B cell (primary cell): ENCODE measurements around the gene PNKD. TPM values are rescaled to one million over a fixed set of nuclear protein-coding genes. Genes with fewer than 3 reads are reported as not detected.

ENCODE experiments used
- ATAC-seq: fragments of 200-7000 bp; cut with Tn5 transposase; one replicate; pipeline ENCODE4 v1.10.0; 2021; ENCODE audit warnings: low read depth, mild to moderate bottlenecking, moderate number of reproducible peaks, moderate library complexity
- CTCF ChIA-PET: fragments of 350-600 bp; sonication (Branson Sonifier 250); formaldehyde crosslinking; loops from one replicate; lab custom pipeline; 2021; ENCODE audit warnings: antibody characterized with exemption, inconsistent platforms; lab: Charles Lee
- POLR2A ChIA-PET: fragments of 350-600 bp; sonication (Branson Sonifier 250); formaldehyde crosslinking; loops from one replicate; lab custom pipeline; 2021; ENCODE audit warnings: antibody characterized with exemption; lab: Charles Lee
- DNase-seq: peaks from one replicate; pipeline ENCODE4 v3.0.0; 2013
- H2AFZ ChIP-seq: 2 replicates; pipeline ENCODE4 v1.6.1; 2012; ENCODE audit warnings: mild to moderate bottlenecking, low read depth, low read length; ENCODE audit not compliant: insufficient read depth, poor library complexity, severe bottlenecking
- H3K27ac ChIP-seq, 2 donors: 1 replicate in 1 of 2; 2 replicates in 1 of 2; pipeline ENCODE4 v1.5.1; 2012 to 2013; ENCODE audit warnings: low read length in 2 of 2, mild to moderate bottlenecking in 2 of 2, moderate library complexity in 1 of 2
- H3K27me3 ChIP-seq, 4 experiments: fragments of 200-600 bp in 1 of 4; sonication (generic) in 1 of 4; replicated peaks in 1 of 4; 1 replicate in 2 of 4; 2 replicates in 2 of 4; pipeline versions ENCODE4 v1.6.1 to v1.7.0; 2013 to 2016; ENCODE audit warnings: low read length in 3 of 4, mild to moderate bottlenecking in 2 of 4, mixed read lengths in 1 of 4, moderate library complexity in 1 of 4; ENCODE audit not compliant: insufficient read depth in 4 of 4, control insufficient read depth in 3 of 4; ENCODE audit errors: control extremely low read depth in 1 of 4
- H3K36me3 ChIP-seq, 2 experiments: replicated peaks in 1 of 2; 1 replicate in 1 of 2; 2 replicates in 1 of 2; pipeline versions ENCODE4 v1.6.1 to v1.7.1; 2013; ENCODE audit warnings: low read length in 1 of 2; ENCODE audit not compliant: insufficient read depth in 2 of 2, control insufficient read depth in 1 of 2; ENCODE audit errors: control extremely low read depth in 1 of 2, extremely low read depth in 1 of 2
- H3K4me1 ChIP-seq, 2 donors: fragments of 200-600 bp in 1 of 2; sonication (generic) in 1 of 2; 1 replicate in 1 of 2; 2 replicates in 1 of 2; pipeline versions ENCODE4 v1.5.1 to v1.6.1; 2013 to 2017; ENCODE audit warnings: low read length in 2 of 2; ENCODE audit not compliant: control insufficient read depth in 2 of 2, insufficient read depth in 2 of 2
- H3K4me2 ChIP-seq: replicated peaks from 2 replicates; pipeline ENCODE3; 2012; ENCODE audit warnings: mild to moderate bottlenecking, low read depth, low read length; ENCODE audit not compliant: poor library complexity, severe bottlenecking
- H3K4me3 ChIP-seq, 5 experiments: fragments of 200-600 bp in 1 of 5; sonication (generic) in 1 of 5; 1 replicate in 3 of 5; 2 replicates in 2 of 5; pipeline versions ENCODE4 v1.5.1 to v1.7.0; 2011 to 2016; ENCODE audit warnings: low read length in 4 of 5, mild to moderate bottlenecking in 4 of 5, low read depth in 2 of 5, control low read depth in 1 of 5, moderate library complexity in 1 of 5; ENCODE audit not compliant: insufficient read depth in 1 of 5; ENCODE audit errors: control extremely low read depth in 1 of 5, extremely low read depth in 1 of 5
- H3K79me2 ChIP-seq: fragments of 200-600 bp; sonication (generic); one replicate; pipeline ENCODE4 v1.6.0; 2016; ENCODE audit warnings: low read length; ENCODE audit not compliant: control insufficient read depth, insufficient read depth
- H3K9ac ChIP-seq: fragments of 200-600 bp; sonication (generic); 2 replicates; pipeline ENCODE4 v1.6.1; 2017; ENCODE audit warnings: mild to moderate bottlenecking, low read length, moderate library complexity
- H3K9me3 ChIP-seq, 3 donors: one replicate each; pipeline versions ENCODE4 v1.6.1 to v1.7.1; 2013; ENCODE audit warnings: low read length in 2 of 3; ENCODE audit not compliant: control insufficient read depth in 2 of 3, insufficient read depth in 1 of 3; ENCODE audit errors: control extremely low read depth in 1 of 3
- H4K20me1 ChIP-seq: 2 replicates; pipeline ENCODE4 v1.6.0; 2012; ENCODE audit warnings: mild to moderate bottlenecking, low read length; ENCODE audit not compliant: insufficient read depth, control insufficient read depth, poor library complexity, severe bottlenecking
- H3K27ac Mint-ChIP-seq: one replicate; pipeline ENCODE4 v1.8.0; 2021; ENCODE audit warnings: mixed read lengths
- H3K27me3 Mint-ChIP-seq: one replicate; pipeline ENCODE4 v1.8.0; 2021; ENCODE audit warnings: mixed read lengths
- H3K4me1 Mint-ChIP-seq: one replicate; pipeline ENCODE4 v1.8.0; 2021; ENCODE audit warnings: mixed read lengths
- H3K4me3 Mint-ChIP-seq: one replicate; pipeline ENCODE4 v1.8.0; 2021; ENCODE audit warnings: mixed read lengths
- H3K9me3 Mint-ChIP-seq: one replicate; pipeline ENCODE4 v1.8.0; 2022; ENCODE audit warnings: mixed read lengths; ENCODE audit not compliant: insufficient read depth
- EZH2 ChIP-seq: IDR thresholded peaks from 2 replicates; pipeline ENCODE4 v1.6.1; 2012; ENCODE audit warnings: borderline replicate concordance, low read depth, mild to moderate bottlenecking, moderate library complexity, low read length; ENCODE audit not compliant: insufficient read depth, poor library complexity, severe bottlenecking
- WGBS: methylation state at CpG from one replicate; pipeline ENCODE4 v1.1.5; 2013; ENCODE audit warnings: missing lambda C conversion rate; ENCODE audit not compliant: insufficient coverage; 5-methylcytosine and 5-hydroxymethylcytosine counted together
- intact Hi-C: fragments of 100-400 bp; cut with micrococcal nuclease; formaldehyde crosslinking; loops from one replicate; pipeline ENCODE4 v1.10.0; 2022
- polyA plus RNA-seq: library from polyadenylated mRNA; depleted of rRNA; stranded (reverse); fragments of >200 nt; gene quantifications from 2 replicates; pipeline ENCODE4 v1.2.3, GENCODE V29; 2012
- total RNA-seq, 2 donors: library from RNA; stranded (reverse); fragments of 120-200 nt in 1 of 2; gene quantifications; 1 replicate in 1 of 2; 2 replicates in 1 of 2; pipeline versions ENCODE4 v1.2.3 to v1.2.4, GENCODE V29; 2013 to 2022
- TF ChIP-seq, protein P1 (sequence below): fragments of 200-600 bp; IDR thresholded peaks from one replicate; pipeline ENCODE4 v1.8.0; 2022; ENCODE audit warnings: antibody characterized with exemption, mild to moderate bottlenecking

Gene PNKD
- total and polyA plus RNA-seq, 2 donors (not counting 1 experiment from before 2014, with no cell fraction given) = 29.7 to 55.8 TPM

- 89% methylated on average over 7 of the region's 9 CpGs for WGBS
- Histone ChIP-seq H2AFZ (no peak overlapping the region), H3K4me1 (peaks cover 6 to 7% of the 10 kb centered on the region in 2 donors), H3K9me3 (peaks cover 0 to 5% (median 0%) of the 10 kb centered on the region in 3 donors), H3K79me2 (no peaks in the 10 kb centered on the region), H3K4me3 (no peak overlapping the region), H3K9ac (no peak overlapping the region), H3K36me3 (no peaks in the 10 kb centered on the region), H3K27me3 (peaks cover 0 to 16% (median 0%) of the 10 kb centered on the region in 4 experiments), H3K4me2 (no peak overlapping the region), H3K27ac (no peak overlapping the region), H4K20me1 (no peaks in the 10 kb centered on the region)
- intact Hi-C loops = no loop called here
- Mint-ChIP-seq H3K4me1 (peaks cover 16% of the 10 kb centered on the region), H3K27me3 (peaks cover 2% of the 10 kb centered on the region), H3K27ac (no peak overlapping the region), H3K4me3 (no peak overlapping the region), H3K9me3 (no peaks in the 10 kb centered on the region)
- POLR2A ChIA-PET = no interaction called here
- DNase-seq (no peak), ATAC-seq (no peak)
- CTCF ChIA-PET = interaction anchor here (1.1 kb wide), 1 partner anchor 94 kb away, joined by 3 read pairs; no protein-coding TSS in a partner anchor
- no peak for TF ChIP-seq EZH2
- TF ChIP-seq, protein P1, sequence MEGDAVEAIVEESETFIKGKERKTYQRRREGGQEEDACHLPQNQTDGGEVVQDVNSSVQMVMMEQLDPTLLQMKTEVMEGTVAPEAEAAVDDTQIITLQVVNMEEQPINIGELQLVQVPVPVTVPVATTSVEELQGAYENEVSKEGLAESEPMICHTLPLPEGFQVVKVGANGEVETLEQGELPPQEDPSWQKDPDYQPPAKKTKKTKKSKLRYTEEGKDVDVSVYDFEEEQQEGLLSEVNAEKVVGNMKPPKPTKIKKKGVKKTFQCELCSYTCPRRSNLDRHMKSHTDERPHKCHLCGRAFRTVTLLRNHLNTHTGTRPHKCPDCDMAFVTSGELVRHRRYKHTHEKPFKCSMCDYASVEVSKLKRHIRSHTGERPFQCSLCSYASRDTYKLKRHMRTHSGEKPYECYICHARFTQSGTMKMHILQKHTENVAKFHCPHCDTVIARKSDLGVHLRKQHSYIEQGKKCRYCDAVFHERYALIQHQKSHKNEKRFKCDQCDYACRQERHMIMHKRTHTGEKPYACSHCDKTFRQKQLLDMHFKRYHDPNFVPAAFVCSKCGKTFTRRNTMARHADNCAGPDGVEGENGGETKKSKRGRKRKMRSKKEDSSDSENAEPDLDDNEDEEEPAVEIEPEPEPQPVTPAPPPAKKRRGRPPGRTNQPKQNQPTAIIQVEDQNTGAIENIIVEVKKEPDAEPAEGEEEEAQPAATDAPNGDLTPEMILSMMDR = no peak
Observed at GRCh38 chr2:218384975-218385374, 114.7 kb downstream of the PNKD start.

DNA sequence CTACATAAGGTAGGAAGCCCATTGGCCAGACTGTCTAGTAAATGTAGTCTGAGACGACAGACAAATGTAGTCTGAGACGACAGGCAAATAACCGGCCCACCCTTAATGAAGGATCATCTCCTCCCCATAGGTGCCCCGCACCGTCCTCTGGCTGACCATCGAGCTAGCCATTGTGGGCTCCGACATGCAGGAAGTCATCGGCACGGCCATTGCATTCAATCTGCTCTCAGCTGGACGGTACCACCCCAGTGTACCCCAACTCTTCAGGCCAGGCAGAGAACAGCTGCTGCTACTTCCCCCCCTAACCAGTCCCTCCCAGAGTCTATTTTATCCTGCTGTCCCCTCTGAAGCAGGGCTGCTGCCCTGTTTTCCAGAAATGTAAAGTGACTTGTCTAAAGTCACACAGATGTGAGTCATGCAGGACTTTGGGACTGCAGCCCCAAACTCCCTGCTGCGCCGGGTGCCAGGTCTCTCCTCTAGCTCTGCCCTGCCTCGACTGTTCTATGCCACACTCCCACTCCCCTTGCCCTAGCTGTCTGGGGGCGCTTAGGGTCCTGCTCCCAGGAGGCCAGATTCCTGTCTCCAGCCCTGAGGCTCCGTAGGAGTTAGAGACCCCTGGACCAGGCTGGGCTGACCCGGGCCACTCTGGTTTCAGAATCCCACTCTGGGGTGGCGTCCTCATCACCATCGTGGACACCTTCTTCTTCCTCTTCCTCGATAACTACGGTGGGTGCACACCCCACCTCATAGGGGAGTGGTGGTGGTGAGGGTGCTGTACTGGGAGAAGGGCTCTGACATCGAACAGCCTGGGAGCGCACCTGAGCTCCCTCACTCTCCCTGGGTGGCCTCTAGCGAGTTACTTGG is 116.4 kb downstream of the PNKD start:
- H3K27ac ChIP-seq = no peak overlapping the region
- ATAC-seq = no peak
- WGBS = 92% methylated on average over 17 of the region's 23 CpGs
- H4K20me1 ChIP-seq = no peaks in the 10 kb centered on the region
- H3K27me3 Mint-ChIP-seq = peaks cover 2% of the 10 kb centered on the region
- no peak overlapping the region for H3K27ac Mint-ChIP-seq
- DNase-seq = no peak
- no peaks in the 10 kb centered on the region for H3K9me3 Mint-ChIP-seq
- H3K4me3 Mint-ChIP-seq = peak overlapping the region; percentile 76
- H3K4me2 ChIP-seq = peak overlapping the region; percentile 77
- TF ChIP-seq EZH2 = no peak
- TF ChIP-seq, protein P1 = no peak
- no peaks in the 10 kb centered on the region for H3K79me2 ChIP-seq
- no peak overlapping the region for H3K4me3 ChIP-seq
- intact Hi-C loops = no loop called here
- H3K4me1 ChIP-seq = peaks cover 6 to 7% of the 10 kb centered on the region in 2 donors
- ChIA-PET POLR2A (interaction anchor here (0.7 kb wide), 1 partner anchor 70 kb away, joined by 5 read pairs; no protein-coding TSS in a partner anchor), CTCF (interaction anchor here (0.9 to 1.0 kb wide), 2 partner anchors 9 to 114 kb away, joined by 3 to 4 read pairs; no protein-coding TSS in a partner anchor)
- H3K9me3 ChIP-seq = peaks cover 0 to 5% (median 0%) of the 10 kb centered on the region in 3 donors
- H2AFZ ChIP-seq = peak overlapping the region; percentile 77
- H3K36me3 ChIP-seq = no peaks in the 10 kb centered on the region
- peaks cover 13% of the 10 kb centered on the region for H3K4me1 Mint-ChIP-seq
- H3K9ac ChIP-seq = no peak overlapping the region
- peaks cover 0 to 16% (median 0%) of the 10 kb centered on the region in 4 experiments for H3K27me3 ChIP-seq
